Measurements from ENCODE around the gene ITGB2.

Gene ITGB2

DNA sequence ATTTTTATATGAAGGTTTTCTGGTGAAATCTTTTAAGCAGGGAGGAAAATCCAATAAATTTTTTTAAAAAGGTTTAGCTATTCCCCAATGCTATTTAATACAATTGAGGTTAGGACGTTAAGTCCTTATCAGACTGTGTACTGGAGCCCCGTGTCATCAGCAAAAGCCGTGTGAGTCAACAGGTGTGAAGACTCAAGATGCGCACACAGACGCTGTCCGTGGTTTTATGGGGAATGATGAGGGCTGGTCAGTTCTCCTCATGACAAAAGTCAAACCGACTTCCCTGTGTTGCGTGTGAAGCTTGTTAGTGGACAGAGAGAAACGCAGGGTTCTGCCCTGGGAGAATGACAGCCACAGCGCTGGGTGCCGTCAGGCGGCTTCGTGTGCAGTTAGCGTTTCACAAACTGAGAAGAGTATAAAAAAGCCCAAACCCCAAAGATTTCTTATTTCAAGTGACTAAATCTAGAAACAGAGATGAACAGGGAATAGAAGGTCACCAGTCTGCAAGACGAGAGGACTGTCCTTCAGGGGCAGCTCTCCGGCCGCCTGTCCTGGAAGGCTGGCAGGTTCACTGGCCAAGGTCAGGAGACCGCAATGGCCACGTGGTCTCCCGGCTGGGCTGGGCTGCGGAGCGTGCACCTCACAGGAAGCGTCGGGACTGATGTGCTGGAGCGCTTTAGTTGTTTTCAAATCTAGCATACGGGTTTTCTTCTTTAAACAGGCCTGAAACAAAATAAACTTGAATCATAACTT lies 69.6 kb downstream of the ITGB2 start:
- no peak for DNase-seq (ENCODE audit: low read depth in 2 of 2, low spot score in 1 of 2)

DNA sequence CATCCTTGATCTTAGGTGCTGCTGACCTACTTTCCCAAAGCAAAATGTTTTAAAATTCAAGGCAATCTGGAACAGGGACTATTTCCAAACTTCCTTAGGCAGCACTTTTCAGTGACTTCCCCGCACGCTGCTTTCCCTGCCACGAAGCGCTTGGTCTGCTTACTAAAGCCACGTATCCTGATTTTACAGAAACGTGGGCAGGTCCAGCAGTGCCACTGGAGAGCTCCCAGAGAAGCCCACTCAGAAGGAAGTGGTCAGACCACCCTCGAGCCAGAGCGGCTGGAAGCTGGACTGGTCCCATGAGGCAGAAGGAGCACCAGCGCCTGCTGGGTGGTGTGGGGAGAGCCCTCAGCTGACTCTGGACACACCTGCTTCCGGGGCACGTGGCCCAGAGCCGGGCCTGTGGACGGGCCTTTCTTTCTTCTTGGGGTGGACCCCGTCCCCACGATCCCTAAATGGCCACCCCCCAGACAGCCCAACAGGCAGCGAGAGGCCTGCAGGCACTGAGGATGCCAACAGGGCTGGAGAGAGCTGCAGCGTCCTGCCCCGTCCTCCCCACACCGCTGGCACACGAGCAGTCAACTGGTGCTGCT lies 70.4 kb downstream of the ITGB2 start:
- no peak for DNase-seq (ENCODE audit: low read depth in 2 of 2, low spot score in 1 of 2)

DNA sequence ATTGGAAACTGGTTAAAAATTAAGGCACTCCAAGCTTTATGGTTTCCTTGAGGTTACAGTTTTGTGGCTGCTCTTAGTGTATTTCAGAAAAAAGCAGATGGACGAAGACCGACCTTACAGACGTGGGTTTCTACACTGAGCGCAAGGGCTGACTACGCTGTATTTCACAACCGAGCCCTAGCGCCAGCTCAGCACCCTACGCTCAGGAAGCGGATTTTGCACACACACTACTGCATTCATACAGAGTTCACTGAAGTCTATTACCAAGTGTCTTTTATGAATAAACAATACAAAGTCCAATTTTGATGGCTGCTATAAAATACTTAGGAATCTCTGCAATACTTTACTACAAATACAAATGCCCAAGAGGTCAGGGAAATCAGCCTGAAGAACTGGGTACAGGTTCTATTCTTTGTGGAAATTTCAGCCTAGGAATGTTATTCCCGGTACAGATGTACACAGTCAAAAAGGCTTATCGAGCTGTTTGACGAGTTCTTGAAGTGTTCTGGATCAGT lies 71.0 kb downstream of the ITGB2 start:
- no peak for DNase-seq (ENCODE audit: low read depth in 2 of 2, low spot score in 1 of 2)

DNA sequence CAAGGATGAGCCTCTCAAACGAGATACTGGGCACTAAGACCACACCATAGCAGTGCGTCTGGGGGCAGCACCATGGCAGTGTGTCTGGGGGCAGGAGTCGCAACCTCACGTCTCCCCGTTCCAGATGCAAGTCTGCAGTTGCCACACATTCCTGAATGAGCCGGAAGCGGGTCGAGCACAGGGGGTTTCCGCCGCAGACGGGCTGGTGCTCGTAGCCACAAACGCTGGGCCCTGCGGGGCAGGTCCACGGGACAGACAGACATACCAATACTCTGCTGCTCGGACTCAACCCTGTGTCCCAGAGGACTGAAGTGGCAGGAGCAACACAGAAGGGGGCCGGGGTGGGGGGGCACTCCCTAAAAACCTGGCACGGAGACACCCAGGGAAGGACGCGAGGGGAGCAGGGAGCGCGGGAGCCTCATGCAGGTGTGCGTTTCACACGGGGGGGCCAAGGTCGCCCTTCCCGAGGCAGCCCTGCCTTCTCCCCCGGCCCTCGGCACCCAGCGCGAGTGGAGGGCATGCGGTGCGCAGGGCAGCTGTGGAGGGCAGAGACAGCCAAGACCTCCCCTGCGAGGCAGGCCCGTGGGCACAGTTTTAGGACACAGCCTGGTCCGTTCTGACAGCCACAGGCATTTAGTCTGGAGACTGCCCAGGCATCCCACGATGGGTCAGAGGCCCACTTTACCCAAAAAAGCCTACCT lies 71.7 kb downstream of the ITGB2 start:
- no peak for DNase-seq (ENCODE audit: low read depth in 2 of 2, low spot score in 1 of 2)

DNA sequence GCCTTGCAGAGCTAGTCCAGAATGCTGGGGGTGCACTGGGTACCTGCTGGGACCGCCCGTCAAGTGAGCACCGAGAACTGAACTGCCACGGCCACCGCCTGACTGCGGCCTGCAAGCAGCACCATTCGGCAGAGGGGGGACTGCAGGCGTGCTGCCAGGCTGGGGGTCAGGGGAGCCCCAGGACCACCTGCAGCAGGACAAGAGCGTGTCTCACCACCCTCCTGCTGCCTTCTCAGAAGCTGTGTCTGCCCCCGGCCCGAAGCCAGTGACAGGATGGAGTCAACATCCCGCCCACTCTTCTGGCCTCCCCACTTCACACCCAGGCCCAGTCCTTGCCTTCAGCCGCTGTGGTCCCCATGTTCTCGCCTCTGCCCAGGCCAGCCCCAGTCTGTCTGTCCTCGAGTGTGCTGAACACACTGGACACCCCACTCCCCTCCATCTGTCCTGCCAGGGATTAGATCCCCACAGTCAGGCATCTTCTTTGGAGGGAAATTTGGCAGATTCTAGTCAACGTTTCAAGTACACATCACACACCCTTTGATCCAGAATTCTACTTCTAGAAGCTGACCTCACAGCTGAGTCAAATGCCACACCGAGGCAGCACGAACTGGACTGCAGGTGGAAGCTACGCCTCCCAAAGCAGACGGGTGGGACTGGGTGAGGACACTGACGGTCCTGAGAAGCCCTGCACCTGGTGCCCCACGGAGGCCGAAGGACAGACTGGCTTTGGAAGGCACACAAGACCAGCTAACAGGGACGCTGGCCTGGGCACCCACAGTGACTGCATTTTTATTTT lies 73.2 kb downstream of the ITGB2 start:
- no peak for DNase-seq (ENCODE audit: low read depth in 2 of 2, low spot score in 1 of 2)

DNA sequence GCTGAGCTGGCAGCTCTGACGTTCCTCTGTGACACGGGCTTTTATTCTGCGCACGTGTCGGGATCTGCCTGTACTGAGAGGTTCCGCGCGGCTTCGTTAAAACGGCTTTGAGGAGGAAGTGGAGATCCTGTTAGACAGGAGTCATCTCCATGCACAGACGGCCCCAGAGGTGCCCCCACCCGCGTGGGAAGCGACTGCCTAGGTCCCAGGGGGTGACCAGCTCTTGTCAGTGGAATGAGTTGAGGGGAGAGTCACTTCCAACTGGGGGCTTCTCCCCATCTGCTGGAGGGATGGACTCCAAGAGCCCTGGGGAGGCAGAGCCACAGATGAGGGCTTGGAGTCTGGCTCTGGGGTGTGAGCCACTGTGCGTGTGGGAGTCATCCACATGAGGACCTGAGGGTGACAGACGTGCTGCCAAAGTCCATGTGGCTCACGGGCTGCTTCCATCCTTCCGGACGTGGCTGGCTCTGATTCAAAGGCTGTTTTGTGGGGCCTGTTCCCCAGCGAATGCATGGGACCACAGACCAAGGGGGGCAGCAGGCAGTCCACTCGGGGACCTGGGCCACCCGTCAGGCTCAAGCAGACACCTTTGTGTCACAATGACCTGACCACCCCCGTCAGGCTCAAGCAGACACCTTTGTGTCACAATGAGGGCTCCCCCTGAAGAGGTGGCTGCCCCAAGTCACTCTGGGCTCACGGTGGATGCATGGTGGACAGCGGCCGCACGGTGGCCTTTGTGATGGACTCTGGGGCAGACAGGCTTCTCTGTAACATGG lies 74.0 kb downstream of the ITGB2 start:
- no peak for DNase-seq (ENCODE audit: low read depth in 2 of 2, low spot score in 1 of 2)

DNA sequence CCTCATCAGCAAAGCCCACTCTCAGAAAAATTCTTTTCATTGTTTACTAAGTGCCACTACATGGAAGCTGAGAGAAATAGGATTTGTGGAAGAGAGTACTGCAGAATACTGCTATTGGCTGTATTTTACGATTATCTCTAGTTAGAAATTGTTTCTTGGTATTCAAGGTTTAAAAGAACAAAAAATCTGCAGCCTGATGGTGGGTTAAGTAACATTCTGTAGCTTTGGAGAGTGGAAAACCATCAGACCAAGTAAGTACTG lies 74.5 kb downstream of the ITGB2 start:
- no peak for DNase-seq (ENCODE audit: low read depth in 2 of 2, low spot score in 1 of 2)

DNA sequence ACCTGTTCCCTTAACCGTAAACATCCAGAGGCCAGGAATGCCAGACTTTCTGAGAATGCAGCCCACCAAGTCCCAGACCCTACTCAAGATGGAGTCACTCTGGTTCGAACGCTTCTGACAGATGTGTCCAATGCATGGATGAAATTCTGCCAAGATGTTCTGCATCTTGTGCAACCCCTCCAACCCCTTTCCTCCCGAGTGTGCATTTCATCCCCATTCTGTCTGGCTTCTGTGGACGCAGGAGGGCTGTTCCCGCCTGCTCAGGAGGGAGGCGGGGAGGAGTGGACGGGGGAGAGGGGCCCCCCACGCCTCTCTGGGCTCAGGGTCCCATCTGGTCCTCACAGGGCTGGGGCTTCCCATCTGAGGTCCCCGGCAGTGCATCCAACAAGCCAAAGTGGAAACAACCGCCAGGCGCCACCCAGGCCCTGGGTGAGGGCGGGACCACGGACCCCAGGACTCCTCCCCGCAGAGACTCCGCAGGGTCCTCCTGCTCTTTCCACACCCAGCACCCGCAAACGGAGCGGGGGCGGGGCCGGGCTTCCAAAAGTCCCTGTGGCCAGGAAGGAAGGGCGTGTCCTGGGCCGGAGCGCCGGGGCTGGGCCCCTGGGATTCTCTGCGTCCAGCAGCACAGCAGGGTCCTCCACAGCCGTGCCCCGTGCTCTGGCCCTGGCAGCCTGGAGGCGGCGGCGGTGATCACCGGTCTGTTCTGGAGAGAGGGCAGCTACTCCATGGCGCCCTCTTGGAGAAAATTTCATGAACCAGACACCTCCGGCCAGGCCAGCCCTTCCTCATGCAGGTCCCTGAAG lies 75.1 kb downstream of the ITGB2 start:
- DNase-seq (ENCODE audit: low read depth in 2 of 2, low spot score in 1 of 2), result no peak

DNA sequence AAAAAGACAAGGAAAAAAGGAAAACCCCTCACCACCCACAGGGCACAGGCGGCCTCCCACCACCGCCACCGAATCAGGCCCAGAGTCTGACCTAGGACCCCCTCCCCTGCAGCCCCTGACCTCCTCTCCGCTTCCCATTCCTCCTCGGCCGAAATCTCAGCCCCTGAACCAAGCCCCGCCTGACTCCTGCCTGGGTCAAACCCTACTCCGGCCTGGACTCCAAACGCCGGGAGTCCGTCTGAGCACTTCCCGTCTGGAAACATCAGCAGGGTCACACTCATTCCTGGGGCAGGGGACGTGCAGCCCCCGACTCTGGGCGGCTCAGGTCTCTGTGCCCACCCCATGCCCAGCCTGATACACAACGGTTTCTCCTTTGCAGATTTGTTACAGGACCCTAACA lies 76.4 kb downstream of the ITGB2 start:
- no peak for DNase-seq (ENCODE audit: low read depth in 2 of 2, low spot score in 1 of 2)

DNA sequence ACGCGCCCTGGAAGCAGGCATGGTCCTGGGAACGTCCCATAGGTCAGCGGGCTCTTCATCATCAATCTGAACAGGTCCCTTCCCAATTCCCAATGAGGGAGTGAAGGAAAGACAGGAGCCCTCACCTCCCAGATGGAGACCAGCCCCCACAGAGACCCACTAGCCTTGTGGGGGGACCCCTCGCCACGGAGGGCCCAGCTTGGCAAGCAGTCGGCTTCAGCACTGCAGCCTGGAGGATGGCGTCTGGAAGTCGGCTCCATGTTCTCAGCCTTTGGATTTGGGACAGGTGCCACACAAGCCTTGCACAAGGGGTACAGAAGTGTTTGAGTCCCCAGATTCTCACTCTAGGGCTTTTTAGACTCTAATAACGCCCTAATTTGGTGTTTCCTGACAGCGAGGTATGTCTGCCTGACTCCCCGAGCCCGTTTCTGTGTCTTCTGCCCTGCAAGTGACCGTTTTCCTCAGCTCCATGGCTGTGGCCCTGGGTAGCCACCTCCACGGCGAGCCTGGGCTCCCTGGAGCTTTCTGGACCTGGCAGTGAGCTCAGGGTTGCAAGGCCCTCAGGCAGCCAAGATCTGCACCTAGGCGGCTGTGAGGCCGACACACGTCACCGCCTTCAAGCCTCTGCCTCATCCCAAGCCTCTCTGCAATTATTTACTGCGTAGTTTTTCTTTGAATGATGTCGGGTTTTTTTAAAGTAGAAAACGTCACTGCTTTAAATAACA lies 77.8 kb downstream of the ITGB2 start:
- no peak for DNase-seq (ENCODE audit: low read depth in 2 of 2, low spot score in 1 of 2)

DNA sequence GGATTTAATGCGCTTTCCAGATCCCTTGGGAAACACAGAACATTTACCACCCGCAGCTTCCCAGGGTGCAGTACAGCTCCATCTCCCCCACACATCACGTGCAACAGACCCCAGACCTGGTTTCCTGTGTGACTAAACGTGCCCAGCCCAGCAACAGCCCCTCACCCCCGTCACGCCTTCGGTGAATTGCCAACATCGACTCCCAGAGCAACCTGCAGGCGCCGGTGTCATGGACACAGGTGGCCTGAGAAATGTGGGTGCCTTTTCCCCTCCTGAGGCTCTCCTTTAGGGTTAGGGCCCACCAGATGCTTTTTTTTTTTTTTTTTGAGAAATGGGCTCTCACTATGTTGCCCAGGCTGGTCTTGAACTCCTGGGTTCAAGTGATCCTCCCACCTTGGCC lies 78.6 kb downstream of the ITGB2 start:
- no peak for DNase-seq (ENCODE audit: low read depth in 2 of 2, low spot score in 1 of 2)

DNA sequence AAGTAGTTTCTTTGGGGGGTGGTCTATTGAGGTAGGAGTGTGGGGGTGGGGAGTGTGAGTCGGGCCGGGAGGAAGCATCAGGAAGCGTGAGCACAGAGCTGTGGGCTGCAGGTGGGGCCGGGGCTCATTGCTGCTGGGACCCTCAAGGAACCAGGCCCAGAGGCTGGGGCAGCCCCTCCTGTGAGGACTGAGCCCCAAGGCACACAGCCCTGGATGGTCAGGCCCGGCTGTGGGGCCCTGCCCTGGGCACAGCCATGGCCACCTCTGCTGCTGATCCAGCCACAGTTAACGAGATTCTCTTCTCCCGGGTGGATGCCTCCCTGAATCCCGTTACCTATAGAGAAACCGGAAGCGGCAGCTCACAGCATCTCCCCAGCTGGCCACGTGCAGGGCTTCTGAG lies 79.9 kb downstream of the ITGB2 start:
- no peak for DNase-seq (ENCODE audit: low read depth in 2 of 2, low spot score in 1 of 2)

DNA sequence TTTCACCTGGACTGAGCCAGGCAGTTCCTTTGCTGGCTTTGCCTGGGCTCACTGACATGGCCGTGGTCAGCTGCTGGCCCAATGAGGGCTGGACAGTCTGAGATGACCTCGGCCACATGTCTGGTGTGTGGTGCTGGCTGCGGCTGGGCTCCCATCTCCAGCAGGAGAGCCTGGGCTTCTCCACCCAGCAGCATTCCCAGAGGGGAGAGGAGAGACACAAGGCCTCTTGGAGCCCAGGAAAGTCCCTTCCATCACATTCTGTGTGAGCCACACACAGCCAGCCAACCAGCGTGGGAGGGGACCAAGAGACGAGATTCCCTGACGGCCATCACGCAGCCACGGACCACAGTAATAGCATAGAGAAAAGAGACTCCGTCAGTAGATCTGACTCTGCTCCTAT lies 81.7 kb downstream of the ITGB2 start:
- no peak for DNase-seq (ENCODE audit: low read depth in 2 of 2, low spot score in 1 of 2)

DNA sequence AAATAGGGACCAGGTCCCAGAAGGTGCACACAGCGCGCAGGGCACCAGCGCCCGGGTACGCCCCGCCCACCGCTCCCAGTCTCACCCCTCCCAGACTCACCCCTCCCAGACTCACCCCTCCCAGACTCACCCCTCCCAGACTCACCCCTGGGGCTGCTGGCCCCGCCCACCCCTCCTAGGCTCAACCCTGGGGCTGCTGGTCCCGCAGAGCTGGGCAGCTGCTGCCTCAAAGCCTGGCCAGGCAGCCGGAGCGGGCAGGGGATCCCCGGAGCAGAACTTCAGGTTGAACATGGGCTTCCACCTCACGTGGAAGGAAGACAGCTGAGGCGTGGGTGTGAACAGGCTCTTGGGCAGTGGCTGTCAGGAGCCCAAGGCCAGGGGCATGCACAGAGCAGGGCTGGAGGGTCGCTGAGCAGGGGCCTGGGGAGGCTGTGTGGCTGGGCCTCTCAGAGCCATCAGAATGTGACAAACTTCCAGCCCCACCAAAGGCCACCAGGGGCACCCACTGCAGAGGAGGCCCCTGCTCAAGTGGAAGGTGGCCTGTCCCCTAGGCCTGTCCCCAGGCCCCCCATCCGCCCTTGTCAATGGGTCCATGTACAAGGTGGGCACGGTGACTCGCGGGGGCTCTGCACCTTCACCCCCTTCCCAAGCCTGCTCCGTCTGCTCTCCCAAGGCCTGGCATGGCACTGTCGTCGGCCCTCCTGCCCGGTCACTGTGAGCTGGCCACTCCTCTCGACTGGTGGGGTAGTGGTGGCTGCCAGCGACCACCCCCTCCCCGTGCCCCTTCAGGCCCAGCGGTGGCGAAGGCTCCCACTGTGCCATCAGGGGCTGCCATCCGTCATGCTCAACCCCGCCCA lies 82.4 kb downstream of the ITGB2 start:
- DNase-seq (ENCODE audit: low read depth in 2 of 2, low spot score in 1 of 2), result no peak

DNA sequence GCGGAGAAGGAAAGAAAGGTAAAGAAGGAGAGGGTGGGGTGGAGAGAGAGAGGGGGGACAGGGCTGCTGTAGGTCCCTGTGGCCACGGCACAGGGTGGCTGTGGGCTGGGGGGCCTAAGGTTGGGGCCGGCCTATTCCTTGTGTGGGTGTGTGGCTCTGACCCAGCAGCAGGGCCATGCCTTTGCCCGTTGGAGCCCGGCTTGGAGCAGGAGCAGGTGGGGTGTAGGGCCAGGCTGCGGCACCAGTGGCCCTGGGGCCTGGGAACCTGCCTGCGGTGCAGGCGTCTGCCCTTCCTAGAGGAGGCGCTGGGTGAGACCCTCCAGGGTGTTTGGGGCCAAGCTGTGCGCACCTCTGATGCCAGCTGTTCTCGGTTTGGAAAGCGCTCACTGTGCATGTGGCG lies 83.2 kb downstream of the ITGB2 start:
- no peak for DNase-seq (ENCODE audit: low read depth in 2 of 2, low spot score in 1 of 2)

DNA sequence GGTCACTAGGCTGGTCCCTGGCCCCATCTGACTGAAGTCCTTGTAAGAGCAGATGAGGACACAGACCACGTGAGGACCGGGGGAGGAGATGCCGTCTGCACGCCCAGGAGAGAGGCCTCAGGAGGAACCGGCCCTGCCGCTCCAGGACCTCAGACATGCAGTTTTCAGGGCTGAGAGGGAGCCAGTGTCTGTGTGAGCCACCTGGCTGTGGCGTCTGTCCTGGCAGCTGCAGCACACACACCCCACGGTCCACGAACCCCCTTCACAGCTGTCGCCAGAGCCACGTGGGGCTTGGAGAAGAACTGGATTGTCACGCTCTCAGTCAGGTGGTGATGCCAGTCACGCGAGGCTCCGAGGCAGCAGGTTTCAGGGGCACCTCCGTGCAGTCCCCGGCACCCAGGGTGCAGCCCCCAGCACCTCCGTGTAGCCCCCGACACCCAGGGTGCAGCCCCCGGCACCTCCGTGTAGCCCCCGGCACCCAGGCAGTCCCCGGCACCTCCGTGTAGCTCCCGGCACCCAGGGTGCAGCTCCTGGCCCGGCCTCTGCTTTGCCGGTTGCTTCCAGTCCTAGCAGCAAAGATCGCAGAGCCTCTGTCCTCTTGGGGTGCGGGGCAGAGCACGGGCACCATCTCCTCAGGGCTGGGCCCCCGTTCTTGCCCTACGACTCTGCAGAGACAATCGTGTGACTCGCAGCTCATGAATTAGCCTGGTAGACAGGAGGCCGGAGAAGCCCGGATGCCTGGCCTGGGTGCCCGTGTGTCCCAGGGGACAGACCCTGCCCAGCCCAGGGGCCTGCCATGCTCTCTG lies 83.8 kb downstream of the ITGB2 start:
- DNase-seq (ENCODE audit: low read depth in 2 of 2, low spot score in 1 of 2), result no peak

DNA sequence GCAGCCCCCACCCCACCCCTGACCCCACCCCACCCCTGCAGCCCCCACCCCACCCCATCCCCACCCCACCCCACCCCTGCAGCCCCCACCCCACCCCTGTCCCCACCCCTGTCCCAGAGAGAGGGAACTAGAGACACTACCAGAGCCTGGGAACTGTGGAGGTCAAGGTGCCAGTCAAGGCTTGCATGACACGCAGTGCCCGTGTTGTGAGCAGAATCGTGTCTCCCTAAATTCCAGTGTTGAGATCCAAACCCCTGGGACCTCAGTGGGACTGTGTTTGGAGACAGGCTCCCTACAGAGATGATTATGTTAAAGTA lies 84.4 kb downstream of the ITGB2 start:
- DNase-seq (ENCODE audit: low read depth in 2 of 2, low spot score in 1 of 2), result no peak

Measured in stimulated activated CD8-positive, alpha-beta memory T cell treated with anti-CD3 and anti-CD28 coated beads, Interleukin-4, amount 100 ng/mL, for 1 hour (primary cell).